A549 treated with AZD9567 at 1 μM for 4 hours (cell line): Measurements from ENCODE around the gene CSAG3. TPM values are rescaled to one million over a fixed set of nuclear protein-coding genes. Genes with fewer than 3 reads are reported as not detected.

Experiments
- total RNA-seq: library from RNA; stranded (reverse); fragments of 200-300 nt; extraction: Qiagen RNA extraction; gene quantifications from 5 replicates; pipeline ENCODE4 v1.2.3, GENCODE V29; 2022; ENCODE audit not compliant: insufficient read depth

CSAG3 gene
- not detected in 5 replicates for total RNA-seq

DNA sequence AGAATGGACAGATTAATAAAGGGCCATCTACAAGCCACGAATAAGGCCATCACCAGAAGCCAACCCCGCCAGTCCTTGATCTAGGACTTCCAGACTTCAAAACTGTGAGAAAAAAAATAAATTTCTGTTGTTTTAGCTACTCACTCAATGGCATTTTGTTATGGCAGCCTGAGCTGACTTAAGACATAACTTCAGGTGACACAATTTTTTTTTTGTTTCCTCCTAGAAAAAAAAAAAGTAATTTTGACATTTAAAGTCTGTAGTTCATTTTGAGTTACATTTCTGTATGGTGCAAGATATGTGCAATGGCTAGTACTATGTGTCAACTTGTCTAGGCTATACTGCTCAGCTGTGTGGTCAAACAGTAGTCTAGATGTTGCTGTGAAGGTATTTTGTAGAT, at the start of gene CSAG3:
TSS of gene CSAG3 (plus strand) at position 301 of the 400 bp plus-strand sequence.

GRCh38 chrX:152713815-152714787, 44.9 kb upstream of the CSAG3 start, which contains the start of gene MAGEA2B:
TSS of gene MAGEA2B (plus strand) at chrX:152714628. CDS start at chrX:152717107, 2,479 bp downstream.

DNA sequence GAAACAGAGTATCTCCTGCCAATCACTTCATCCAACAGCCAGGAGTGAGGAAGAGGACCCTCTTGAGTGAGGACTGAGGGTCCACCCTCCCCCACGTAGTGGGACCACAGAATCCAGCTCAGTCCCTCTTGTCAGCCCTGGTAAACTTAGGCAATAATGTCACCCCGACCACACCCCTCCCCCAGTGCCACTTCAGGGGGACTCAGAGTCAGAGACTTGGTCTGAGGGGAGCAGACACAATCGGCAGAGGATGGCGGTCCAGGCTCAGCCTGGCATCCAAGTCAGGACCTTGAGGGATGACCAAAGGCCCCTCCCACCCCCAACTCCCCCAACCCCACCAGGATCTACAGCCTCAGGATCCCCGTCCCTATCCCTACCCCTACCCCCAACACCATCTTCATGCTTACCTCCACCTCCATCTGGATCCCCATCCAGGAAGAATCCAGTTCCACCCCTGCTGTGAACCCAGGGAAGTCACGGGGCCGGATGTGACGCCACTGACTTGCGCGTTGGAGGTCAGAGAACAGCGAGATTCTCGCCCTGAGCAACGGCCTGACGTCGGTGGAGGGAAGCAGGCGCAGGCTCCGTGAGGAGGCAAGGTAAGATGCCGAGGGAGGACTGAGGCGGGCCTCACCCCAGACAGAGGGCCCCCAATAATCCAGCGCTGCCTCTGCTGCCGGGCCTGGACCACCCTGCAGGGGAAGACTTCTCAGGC, 25.6 kb upstream of the CSAG3 start, which contains the start of the genes CSAG1 and MAGEA12:
TSS of gene CSAG1 (minus strand) at position 461 of the 715 bp plus-strand sequence. CDS start 1,261 bp downstream, outside the sequence.
TSS of gene MAGEA12 (plus strand) at position 497 of the 715 bp plus-strand sequence. CDS start 2,405 bp downstream, outside the sequence.

GRCh38 chrX:152753686-152754650, 5.0 kb upstream of the CSAG3 start, which contains the start of gene MAGEA2:
TSS of gene MAGEA2 (minus strand) at chrX:152753842. CDS start at chrX:152751363, 2,479 bp downstream.

DNA sequence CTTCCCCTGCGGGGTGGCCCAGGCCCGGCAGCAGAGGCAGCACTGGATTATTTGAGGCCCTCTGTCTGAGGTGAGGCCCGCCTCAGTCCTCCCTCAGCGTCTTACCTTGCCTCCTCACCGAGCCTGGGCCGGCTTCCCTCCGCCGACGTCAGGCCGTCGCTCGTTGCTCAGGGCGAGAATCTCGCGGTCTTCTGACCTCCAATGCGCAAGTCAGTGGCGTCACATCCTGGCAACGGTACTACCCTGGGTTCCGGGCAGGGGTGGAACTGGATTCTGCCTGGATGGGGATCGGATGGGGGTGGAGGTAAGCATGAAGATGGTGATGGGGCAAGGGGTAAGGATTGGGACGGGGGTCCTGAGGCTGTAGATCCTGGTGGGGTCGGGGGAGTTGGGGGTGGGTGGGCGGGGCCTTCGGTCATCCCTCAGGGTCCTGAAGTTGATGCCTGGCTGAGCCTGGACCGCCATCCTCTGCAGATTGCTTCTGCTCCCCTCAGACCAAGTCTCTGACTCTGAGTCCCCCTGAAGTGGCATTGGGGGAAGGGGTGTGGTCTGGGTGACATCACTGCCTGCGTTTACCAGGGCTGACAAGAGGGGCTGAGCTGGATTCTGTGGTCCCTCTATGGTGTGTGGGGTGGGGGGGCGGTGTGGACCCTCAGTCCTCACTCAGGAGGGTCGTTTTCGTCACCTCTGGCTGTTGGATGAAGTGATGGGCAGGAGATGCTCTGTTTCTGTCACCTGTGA, 10.7 kb downstream of the CSAG3 start, which contains the start of gene MAGEA6:
TSS of gene MAGEA6 (minus strand) at position 141 of the 741 bp plus-strand sequence. CDS start 2,039 bp downstream, outside the sequence.

Other genes with a start within 250 kb of the CSAG3 start
- 0.15 to 0.24 TPM (median 0.19 TPM) in 4 of 5 replicates, not detected in the other for gene GABRQ, start 121.3 kb upstream of the CSAG3 start, total RNA-seq
- 2.8 to 10.3 TPM (median 3.1 TPM) in 5 replicates for gene MAGEA3, start 60.4 kb upstream of the CSAG3 start, total RNA-seq
- gene CSAG2, start 49.9 kb upstream of the CSAG3 start, total RNA-seq, result not detected in 5 replicates
- 0.32 TPM in 1 of 5 replicates, not detected in the others for gene MAGEA2B, start 44.6 kb upstream of the CSAG3 start, total RNA-seq
- 0.22 to 0.45 TPM (median 0.33 TPM) in 4 of 5 replicates, not detected in the other for gene CSAG1, start 25.5 kb upstream of the CSAG3 start, total RNA-seq
- gene MAGEA12, start 25.5 kb upstream of the CSAG3 start, total RNA-seq, result 0.09 to 0.18 TPM (median 0.13 TPM) in 4 of 5 replicates, not detected in the other
- 0.05 to 0.09 TPM in 2 of 5 replicates, not detected in the others for gene MAGEA2, start 5.4 kb upstream of the CSAG3 start, total RNA-seq
- 10.9 to 13.8 TPM (median 12.8 TPM) in 5 replicates for gene MAGEA6, start 10.5 kb downstream of the CSAG3 start, total RNA-seq
- gene CETN2, start 71.5 kb downstream of the CSAG3 start, total RNA-seq, result 70.3 to 87.6 TPM (median 75.6 TPM) in 5 replicates
- 43.7 to 45.5 TPM (median 45.0 TPM) in 5 replicates for gene NSDHL, start 71.8 kb downstream of the CSAG3 start, total RNA-seq
- 6.9 to 10.5 TPM (median 7.7 TPM) in 5 replicates for gene ZNF185, start 138.8 kb downstream of the CSAG3 start, total RNA-seq
- gene PNMA5, start 234.9 kb downstream of the CSAG3 start, total RNA-seq, result not detected in 5 replicates